Fibroblast of villous mesenchyme (primary cell): ENCODE data around the gene SPATA33. TPM values are rescaled to one million over a fixed set of nuclear protein-coding genes. Genes with fewer than 3 reads are reported as not detected.
A peak's percentile ranks its signal among the peaks of the same experiment; 100 is the strongest.

Source experiments
- DNase-seq: peaks from one replicate; pipeline ENCODE4 v3.0.0-alpha.2; 2010; ENCODE audit warnings: low read depth
- H3K4me3 ChIP-seq: 2 replicates; pipeline ENCODE4 v1.5.1; 2011; ENCODE audit warnings: low read depth, mild to moderate bottlenecking, low read length
- total RNA-seq: library from RNA; depleted of rRNA; stranded (reverse); fragments of >200 nt; gene quantifications from 2 replicates; pipeline ENCODE4 v1.2.3, GENCODE V29; 2012
- TF ChIP-seq, protein P1 (sequence below): IDR thresholded peaks from 2 replicates; pipeline ENCODE4 v1.5.1; 2012; ENCODE audit warnings: low read depth, mild to moderate bottlenecking, low read length; ENCODE audit not compliant: insufficient read depth

Gene SPATA33
- total RNA-seq, 1 donor = 3.9 TPM

DNA sequence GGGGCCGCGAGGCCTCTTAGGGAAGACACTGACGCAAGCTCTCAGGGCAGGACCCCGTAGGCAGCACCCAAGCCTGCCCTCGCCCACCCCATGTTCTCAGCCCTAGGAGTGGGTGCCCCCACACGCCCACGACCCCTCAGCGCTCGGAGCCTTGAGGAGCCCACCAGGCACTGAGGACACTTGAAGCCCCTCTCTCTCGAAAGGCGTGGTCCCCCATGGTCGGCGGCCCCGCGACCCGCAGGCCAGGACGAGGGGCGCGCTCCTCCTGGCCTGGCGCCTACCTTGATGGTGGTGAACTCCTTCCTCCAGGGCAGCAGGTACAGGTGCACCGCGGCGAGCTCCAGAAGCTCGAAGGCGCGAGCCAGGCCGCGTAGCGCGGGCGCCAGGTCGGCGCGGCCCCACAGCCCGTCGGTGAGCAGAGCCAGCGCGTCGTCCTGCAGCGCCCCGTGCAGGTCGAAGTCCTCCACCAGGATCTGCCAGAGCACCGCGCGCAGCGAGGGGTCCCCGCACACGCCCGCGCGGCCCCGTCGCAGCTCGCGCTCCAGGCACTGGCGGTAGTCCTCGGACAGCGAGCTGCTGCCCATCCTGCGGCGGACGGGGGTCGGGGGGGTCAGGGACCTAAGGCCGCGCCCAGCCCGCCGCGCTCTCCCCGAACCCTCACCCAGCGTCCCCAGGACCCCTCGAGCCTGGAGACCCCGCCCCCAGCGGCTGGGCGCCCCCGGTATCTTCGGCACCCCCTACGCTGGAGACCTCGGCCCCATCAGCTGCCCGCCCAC lies 43.2 kb downstream of the SPATA33 start:
- TF ChIP-seq, protein P1, sequence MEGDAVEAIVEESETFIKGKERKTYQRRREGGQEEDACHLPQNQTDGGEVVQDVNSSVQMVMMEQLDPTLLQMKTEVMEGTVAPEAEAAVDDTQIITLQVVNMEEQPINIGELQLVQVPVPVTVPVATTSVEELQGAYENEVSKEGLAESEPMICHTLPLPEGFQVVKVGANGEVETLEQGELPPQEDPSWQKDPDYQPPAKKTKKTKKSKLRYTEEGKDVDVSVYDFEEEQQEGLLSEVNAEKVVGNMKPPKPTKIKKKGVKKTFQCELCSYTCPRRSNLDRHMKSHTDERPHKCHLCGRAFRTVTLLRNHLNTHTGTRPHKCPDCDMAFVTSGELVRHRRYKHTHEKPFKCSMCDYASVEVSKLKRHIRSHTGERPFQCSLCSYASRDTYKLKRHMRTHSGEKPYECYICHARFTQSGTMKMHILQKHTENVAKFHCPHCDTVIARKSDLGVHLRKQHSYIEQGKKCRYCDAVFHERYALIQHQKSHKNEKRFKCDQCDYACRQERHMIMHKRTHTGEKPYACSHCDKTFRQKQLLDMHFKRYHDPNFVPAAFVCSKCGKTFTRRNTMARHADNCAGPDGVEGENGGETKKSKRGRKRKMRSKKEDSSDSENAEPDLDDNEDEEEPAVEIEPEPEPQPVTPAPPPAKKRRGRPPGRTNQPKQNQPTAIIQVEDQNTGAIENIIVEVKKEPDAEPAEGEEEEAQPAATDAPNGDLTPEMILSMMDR = peak; percentile 30
- DNase-seq = peak; percentile 56
- H3K4me3 ChIP-seq = peak overlapping the region; percentile 80

DNA sequence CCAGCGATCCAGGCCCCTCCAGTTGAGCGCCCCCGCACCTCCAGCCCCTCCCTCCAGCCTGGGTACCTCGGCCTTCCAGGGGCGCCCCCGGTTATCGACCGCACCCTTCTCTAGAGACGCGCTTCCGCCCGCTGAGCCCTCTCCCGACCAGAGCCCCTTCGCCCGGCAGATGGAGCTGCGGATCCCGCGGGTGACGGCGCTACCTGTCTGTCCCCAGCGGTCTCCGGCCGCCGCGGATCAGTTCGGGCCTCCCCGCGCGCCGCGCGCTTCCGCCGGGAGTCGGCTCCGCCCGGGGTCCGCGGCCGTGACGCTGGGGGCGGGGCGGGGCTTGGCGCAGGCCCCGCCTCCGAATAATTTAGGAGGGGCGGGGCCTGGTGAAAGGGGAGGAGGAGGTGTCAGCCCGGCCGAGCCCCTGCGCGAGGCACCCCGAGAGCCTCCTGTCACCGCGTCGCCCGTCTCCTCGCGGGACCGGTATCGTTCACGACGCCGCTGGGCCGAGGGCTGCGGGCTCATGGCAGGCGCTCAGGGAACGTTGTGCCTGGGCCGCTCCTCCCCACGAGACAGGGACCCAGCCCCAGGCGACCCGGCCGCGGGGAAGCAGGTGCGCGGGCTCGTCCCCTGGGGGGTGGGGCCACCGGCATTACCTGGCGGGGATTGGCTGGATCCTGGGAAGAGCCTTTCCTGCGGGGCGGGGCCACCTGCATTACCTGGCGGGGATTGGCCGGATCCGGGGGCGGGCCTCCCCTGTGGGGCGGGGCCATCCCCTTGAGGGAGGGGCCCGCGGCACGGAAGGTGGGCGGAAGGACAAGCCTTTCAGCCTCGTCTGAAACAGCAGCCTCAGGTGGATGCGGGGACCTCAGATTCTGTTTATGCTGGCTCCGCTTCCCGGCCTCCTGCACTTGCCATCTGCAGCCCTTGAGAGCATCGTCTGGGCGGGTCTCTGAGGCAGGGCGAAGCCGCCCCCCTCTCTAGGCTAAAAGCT lies 44.1 kb downstream of the SPATA33 start, which contains the start of gene SPATA2L:
TSS of gene SPATA2L (minus strand) at position 281 of the 982 bp plus-strand sequence. CDS start 473 bp downstream, outside the sequence.
- TF ChIP-seq, protein P1 = peak; percentile 13
- peak within 1 kb of the TSS; percentile 80 for H3K4me3 ChIP-seq
- peak; percentile 77 for DNase-seq

- TF ChIP-seq, protein P1 = no peak
- no peak for DNase-seq
- no peak overlapping the region for H3K4me3 ChIP-seq
These were observed 46.6 kb downstream of the SPATA33 start for GRCh38 chr16:89704281-89704680.

GRCh38 chr16:89705006-89705405 lies 47.4 kb downstream of the SPATA33 start:
- TF ChIP-seq, protein P1 = no peak
- H3K4me3 ChIP-seq = no peak overlapping the region
- DNase-seq = no peak

- H3K4me3 ChIP-seq = no peak overlapping the region
- no peak for DNase-seq
- TF ChIP-seq, protein P1 = no peak
These were observed 49.1 kb downstream of the SPATA33 start for GRCh38 chr16:89706518-89707260.

DNA sequence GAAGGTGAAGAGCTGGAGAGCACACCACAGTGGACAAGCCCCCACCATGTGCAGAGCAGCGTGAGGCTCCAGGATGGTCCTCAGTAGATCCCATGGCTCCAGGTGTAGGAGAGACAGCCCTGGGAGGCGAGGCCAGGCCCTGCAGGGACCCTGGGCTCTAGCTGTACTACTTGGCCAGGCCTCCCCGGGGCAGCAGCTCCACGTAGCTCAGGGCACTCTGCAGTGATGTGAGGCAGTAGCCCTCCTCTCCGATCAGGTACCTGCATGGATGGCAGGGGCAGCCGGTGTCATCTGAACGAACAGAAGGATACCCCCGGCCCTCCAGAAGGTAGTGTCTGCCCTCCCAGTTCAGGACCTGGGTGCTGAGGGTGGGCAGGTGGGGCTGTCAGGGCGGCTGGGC lies 50.1 kb downstream of the SPATA33 start:
- H3K4me3 ChIP-seq = no peak overlapping the region
- no peak for DNase-seq
- TF ChIP-seq, protein P1 = no peak
